8988T (cell line): ENCODE data around the gene KCNH8.
"Not testable (repeated sequence)": the region's sequence is repeated elsewhere in the genome, so short reads cannot be mapped to it uniquely, and the experiment has no call there.

Experiments used
- DNase-seq: peaks from one replicate; pipeline ENCODE4 v3.0.0; 2011

The KCNH8 gene

DNA sequence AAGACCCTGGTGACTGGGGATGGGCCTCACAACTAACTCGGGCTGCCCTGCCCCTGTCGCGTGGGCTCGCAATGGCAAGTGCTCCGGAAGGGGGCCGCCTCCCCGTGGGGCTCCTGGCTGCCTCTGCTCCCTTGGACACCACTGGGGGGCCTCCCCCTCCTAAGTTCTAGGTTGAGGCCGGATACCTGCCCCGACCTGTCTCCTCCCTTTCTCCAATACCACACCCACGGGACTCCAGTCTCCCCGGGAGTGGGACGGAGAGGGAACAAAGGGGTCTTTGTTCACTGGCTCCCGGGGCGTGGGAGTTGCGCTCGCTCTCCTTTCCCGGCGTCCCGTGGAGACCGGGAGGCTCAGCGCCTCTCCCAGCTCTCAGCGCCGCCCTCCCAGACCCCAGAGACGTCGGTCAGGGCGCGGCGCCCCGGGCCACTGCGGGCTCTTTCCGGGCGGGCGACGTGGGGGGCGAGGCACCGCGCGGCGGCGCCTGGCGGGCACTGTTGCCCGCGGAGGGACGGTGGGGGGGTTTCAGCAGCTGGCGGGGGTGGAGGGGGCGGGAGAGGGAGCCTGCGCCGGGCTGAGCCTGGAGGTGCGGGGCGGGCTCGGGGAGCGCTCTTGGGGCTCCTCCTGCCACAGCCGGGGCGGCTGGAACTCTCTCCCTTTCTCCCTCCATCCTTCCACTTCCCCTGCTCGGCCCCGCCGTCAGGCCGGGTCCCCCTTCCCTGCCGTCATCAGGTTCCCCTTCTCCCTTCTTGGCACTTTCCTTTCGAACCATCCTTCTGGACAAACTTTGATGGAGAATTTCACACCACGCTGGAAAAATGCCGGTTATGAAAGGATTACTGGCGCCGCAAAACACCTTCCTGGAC, at the start of gene KCNH8:
TSS of gene KCNH8 (plus strand) at position 606 of the 863 bp plus-strand sequence. CDS start at position 816, 210 bp downstream.
- DNase-seq, result peak; percentile 17

DNA sequence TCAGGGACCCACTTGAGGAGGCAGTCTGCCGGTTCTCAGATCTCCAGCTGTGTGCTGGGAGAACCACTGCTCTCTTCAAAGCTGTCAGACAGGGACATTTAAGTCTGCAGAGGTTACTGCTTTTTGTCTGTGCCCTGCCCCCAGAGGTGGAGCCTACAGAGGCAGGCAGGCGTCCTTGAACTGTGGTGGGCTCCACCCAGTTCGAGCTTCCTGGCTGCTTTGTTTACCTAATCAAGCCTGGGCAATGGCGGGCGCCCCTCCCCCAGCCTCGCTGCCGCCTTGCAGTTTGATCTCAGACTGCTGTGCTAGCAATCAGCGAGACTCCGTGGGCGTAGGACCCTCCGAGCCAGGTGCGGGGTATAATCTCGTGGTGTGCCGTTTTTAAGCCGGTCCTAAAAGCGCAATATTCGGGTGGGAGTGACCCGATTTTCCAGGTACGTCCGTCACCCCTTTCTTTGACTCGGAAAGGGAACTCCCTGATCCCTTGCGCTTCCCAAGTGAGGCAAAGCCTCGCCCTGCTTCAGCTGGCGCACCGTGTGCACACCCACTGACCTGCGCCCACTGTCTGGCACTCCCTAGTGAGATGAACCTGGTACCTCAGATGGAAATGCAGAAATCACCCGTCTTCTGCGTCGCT, 45.5 kb upstream of the KCNH8 start:
- not testable (repeated sequence) for DNase-seq

DNA sequence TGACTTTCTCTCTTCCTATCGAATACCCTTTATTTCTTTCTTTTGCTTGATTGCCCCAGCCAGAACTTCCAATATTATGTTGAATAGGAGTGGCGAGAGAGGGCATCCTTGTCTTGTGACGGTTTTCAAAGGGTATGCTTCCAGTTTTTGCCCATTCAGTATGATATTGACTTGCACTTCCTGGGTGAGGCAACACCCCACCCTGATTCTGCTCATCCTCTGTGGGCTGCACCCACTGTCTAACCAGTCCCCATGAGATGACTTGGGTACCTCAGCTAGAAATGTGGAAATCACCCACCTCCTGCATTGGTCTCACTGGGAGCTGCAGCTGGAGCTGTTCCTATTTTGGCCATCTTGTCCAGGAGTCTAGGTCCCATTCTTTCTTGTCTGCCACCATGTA, 44.8 kb upstream of the KCNH8 start:
- no peak for DNase-seq

GRCh38 chr3:19104459-19104858, 43.9 kb upstream of the KCNH8 start:
- DNase-seq, result no peak

DNA sequence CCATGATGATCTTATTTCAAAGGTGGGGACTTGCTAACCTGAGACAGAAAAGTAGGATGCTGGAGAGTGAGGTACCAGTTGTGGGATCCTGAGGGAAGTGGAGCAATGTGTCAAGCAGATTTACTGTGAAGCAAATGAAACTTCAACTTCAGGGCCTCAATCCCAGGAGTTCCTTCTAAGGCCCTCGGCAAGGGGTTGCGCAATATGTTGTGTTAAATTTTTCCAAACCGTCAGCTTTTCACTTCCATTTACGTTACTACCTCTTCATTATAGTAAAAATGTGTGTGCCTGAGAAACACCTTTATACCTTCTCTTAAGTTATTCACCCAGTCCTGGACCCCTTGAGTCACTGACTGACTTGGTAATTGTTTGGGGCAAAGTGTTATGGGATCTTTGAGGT, 42.5 kb upstream of the KCNH8 start:
- DNase-seq, result no peak

- DNase-seq, result no peak
Measured at GRCh38 chr3:19106307-19106706, 42.0 kb upstream of the KCNH8 start.

- no peak for DNase-seq
Measured at GRCh38 chr3:19107719-19108118, 40.6 kb upstream of the KCNH8 start.

DNA sequence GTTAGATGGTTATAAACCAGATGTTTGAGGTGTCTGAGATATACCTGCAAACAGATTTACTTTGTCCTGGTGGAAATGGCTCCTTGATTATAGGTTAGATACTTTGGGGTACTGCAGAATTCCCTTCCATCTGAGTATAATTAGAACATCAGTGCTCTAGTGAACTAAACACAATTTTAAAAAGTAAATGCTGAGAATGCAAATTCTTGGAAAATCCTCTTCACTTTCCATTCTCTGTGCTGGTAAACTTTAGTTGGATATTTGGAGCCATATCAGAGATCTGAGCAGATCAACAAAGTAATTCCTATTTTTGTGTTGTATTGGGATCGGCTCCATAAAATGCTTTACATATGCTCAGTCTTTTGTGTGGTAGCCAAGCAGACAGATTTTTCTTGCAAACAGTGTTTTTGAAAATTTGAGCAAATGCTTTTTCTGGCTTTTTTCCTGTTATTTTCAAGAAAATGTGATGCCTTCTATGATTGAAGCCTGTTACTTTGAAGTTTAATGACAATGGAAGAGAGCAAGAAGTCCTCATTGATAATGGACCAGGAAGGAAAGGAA, 37.9 kb upstream of the KCNH8 start:
- no peak for DNase-seq

DNA sequence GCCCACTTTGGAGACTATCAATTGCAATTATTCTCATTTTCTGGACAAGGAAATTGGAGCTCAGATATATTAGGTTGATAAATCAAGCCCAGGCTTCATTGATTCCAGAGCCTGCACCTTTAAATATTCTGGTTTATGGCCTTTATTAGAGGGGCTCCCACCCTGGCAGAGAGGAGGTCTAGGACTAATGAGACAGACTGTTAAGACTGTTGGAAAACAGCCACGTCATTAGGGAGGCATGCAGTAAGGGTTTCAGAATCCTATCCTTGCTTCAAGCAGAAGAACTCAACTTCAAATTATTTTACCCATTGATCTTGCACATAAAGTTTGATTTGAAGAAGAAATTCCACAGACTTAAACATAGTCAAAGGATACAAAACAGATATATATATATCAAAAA, 33.8 kb upstream of the KCNH8 start:
- no peak for DNase-seq

DNA sequence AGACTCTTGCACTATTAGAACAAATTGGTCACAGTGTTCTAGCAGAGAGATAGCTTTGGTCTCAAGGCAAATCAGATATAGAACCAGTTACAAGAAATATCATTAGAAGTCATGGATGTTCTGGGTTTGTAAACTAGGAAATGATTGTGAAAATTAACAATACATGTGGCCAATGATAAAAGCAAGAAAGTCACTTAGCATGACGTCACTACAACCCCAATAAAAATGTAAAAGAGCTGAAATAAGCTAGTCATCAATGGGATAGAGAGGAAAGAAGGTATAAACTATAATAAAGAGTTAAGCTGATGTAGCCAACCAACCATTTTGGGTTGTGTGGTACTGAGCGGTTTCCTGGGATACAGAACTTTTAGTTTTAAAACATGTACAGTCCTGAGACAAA, 32.1 kb upstream of the KCNH8 start:
- DNase-seq, result no peak

DNA sequence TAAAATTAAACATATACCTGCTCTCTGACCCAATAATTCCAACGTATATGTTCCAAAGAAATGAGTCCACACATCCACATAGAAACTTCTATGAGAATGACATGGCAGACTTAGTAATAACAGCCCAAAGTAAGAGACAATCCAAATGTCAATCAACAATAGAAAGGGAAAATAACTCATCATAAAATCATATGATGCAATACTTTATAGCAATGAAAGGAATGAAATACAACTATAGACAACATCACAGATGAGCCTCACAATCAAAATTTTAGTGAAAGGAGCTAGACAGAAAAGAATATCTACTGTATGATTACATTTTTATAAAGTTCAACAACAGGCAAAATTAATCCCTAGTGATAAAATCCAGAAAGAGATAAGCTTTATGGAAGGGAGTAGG, 23.6 kb upstream of the KCNH8 start:
- DNase-seq, result no peak

- DNase-seq, result no peak
Measured at GRCh38 chr3:19139863-19140262, 8.4 kb upstream of the KCNH8 start.

DNA sequence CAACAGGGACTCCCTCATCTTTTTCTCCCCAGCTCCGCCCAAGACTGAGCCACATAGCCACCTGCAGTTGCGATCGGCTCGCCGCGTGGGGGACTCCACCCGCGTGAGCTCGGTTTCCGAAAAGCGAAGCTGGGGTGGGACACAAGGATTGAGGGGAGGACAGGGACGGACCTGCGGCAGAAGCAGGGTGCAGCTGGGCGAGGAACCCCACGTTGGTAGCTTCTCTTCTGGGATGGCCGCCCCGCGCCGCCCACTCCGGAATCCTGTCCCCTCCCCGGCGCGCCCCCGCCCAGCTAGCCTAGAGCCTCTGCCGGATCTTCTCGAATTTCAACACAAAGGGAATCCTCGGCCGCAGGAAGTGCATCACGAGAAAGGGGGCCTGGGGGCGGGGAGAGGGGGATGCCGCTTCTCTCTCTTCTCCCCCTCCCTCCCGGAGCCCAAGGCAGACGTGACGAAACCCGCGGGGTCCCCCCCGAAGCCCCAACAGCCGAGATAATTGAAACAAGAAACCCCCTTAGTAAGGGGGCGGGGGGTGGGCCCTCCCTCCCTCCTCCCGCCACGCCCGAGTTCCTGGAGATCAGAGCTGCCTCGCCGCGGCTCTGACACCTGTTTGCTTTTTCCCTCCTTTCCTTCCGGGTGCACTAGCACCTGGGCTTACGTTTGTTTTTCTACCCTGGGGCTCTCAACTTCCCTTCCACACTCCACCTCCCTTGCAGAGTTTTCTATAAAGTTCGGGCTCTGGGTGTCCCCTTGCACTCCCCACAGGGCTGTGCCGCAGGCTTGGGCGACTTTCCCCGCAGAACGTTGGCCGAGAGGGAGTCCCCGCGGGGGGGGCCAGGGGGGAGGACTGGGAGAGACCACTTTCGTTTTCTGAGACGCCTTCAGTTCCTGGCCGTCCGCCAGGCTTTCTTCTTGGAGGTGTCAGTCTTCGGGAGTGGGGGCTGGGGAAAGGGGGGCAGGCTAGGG, 1.3 kb upstream of the KCNH8 start:
- DNase-seq, result peak; percentile 64

DNA sequence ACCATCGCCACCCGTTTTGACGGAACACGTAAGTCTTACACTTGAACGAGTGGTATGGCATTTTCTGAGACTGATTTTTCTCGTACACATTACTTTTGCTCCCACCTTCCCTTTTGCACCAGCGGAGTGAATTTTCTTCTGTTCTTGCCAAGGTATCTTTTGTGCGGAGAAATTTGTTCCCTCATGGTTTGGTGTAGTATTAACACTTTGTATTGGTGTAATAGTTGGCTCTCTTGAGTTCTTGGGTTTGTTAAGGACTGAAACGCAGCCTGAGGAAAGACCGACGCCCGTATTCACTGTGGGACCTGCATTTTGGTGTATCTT, 420 bp downstream of the KCNH8 start:
- no peak for DNase-seq

DNA sequence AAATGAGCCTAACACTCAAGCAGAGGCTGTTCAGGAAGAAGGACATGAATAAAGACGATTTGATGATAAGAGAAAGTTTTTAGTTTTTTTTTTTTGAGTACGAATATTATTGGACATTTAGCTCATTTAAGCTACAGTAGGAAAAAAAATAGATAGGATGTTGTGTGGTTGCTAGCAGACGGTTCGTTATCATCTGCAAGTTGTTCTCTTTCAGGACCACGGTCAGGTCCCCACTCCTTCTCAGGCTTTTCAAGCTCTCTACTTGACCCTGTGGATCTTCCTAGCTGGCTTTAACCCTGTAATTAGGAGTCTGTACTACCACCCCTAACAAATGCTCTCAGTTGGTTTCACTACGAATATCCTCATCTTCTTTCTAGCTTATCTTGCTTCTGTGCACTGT, 1.1 kb downstream of the KCNH8 start:
- DNase-seq, result no peak

DNA sequence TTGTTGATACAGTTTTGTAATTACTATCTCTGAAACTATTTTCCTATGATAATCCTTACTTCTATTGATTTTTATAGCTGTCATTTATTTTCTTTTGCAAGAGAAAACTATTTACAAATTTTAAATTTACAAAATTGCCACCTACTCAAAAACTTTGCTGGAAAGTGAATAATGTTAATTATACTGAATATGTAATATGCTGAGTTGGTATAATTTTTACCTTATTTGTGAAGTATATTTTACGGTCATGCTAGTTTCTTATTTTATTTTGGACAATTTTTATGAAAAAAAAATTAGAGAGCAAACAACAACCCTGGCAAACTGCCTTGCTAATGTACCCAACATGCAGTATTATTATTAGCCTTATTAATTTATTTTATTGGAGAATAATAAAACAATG, 2.9 kb downstream of the KCNH8 start:
- DNase-seq, result no peak

- DNase-seq, result no peak
Measured at GRCh38 chr3:19154693-19155250, 6.5 kb downstream of the KCNH8 start.

GRCh38 chr3:19155375-19155774, 7.1 kb downstream of the KCNH8 start:
- no peak for DNase-seq

DNA sequence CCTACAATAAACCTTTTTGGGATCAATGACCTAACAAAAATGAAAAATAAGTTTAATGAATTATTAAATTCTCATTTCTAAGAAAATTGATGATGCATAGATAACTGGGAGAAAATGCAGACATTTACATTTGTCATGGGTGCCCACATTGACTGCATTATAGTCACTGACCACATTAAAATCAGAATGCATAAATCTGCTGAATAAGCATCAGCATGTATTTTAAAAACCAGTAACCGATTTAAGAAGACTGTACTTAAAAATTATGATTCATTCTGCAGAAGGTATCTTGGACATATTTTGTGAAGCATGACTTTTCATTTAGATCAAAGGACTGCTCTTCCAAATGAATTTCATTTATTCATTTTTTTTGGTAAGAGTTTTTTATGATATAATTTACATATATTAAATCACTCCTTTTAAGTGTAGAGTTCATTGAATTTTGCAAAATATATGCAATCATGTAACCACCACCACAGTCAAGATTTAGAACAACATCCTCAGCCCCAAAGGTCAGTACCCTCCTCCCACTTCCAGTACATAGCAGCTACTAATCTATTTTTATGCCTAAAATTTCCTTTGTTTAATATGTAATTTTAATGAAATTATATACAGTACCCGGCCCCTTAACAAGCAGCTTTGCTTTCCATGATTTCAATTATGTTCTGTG, 11.8 kb downstream of the KCNH8 start:
- DNase-seq, result no peak

GRCh38 chr3:19165654-19166053, 17.3 kb downstream of the KCNH8 start:
- no peak for DNase-seq

- DNase-seq, result no peak
Measured at GRCh38 chr3:19171794-19172193, 23.5 kb downstream of the KCNH8 start.

DNA sequence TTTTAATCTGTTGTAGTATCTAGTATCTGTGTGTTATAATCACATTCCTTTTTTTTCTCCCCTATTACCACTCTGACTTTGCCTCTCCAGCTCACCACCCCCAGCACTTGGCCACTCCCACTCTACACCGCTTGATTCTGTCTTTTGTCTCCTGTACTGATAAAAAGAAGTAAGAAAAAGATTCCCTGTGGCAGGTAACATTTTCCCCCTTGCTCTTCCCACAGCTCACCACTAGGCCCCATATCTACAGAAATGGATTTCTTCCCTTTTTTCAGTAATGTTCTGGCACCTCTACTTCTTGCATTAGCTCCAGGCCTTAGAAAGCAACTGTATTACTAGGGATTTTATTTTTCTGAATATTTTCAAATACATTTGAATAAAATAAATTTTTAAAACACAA, 25.6 kb downstream of the KCNH8 start:
- DNase-seq, result no peak
